HG03139 (cell line): Measurements from ENCODE around the gene ZYX.
"Not testable (repeated sequence)": the region's sequence is repeated elsewhere in the genome, so short reads cannot be mapped to it uniquely, and the experiment has no call there.

Experiments
- ATAC-seq: cut with Tn5 transposase; IDR thresholded peaks from one replicate; pipeline ENCODE4 v1.9.1; 2021; ENCODE audit not compliant: unreplicated experiment

The ZYX gene

DNA sequence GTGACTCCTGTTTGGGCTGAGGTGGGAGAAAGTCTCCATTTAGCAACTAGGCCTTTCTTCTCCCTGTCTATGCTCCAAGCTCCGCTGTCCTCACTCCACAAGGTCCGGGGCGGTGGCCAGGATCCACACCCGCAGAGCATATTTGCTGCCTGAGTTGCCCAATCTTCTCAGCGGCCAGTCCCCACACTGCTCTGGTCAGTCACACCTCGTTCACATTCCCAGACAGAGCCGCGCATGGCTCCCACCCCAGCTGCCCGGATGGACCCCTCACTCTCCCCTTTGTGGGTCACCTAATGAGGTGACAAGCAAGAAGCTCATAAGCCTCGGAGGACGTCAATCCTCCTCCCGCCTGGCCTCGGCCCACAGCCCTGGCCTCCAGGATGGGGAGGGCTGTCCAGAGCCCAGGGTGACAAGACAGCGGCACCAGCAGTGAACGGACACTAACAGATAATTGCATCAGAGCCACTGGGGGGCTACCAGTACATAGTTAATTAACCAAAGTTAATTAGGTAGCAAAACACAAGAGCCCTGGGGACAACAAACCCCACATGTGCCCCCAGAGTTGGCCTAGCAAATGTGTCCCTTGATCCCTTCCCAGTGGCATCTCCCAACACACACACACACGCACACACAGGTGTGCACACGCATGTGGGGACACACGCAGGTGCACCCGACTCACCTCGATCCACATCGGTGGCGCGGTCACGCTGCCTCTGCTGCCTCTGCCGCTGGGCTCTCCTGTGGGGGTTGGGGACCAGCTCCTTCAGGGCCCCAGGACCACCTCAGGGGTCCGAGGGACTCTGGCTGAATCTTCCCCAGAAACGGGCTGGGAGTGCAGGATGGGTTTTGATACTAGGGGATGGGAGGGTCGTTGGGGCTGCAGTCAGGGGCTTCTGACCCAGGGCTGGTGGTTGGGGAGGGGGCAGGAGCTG, 15.7 kb downstream of the ZYX start:
- ATAC-seq = no peak

DNA sequence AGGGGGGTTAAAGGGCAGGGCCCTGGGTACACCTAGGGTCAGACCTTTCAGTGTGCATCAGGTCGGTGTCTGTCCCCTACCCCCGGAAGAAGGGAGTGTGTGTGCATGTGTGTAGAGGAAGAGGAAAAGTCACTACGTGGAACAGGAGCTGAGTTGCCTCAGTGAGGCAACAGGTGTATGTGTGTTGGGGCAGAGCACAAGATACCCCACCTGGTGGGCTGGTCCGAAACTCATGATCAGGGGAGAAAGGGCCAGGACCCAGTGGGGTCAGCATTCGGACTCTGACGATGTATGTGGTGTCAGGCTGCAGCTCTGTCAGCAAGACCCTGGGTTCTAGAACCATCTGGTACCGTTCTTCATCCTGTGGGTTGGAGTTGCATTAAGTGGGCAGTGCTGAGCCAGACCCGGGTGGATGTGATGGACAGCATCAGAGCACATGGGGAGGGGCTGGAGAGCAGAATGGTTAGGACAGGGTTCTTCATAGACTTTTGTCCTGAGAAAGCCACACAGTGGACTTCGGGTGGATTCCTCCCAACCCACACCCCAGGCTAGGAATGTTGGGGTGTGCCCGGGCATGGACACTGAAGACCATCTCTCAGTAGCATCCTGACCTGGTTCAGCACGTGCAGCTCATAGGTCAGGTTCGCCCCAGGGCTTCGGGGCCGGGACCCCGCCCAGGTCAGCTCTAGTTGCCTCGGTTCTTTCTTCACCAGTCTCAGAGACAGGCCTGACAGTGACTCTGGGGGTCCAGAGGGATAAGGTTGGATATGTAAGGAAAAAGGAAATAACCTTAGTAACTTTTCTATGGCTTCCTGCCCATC, 16.8 kb downstream of the ZYX start:
- no peak for ATAC-seq

DNA sequence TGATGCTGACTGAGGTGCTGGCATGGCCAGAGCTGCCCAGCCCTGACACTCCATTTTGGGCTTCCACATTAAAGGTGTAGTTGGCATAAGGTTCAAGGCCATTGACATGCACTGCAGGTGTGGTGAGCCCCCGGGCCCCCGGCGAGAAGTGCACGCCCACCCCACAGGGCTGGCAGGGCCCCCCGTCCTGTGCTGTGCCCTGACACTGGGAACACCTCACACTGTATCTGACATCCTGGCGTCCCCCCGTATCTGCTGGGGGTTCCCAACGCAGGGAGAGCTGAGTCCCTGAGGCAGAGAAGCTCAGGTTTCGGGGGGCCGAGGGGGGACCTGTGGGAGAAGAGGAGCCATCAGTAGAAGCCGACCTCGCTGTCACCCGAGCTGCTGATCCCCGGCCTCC, 17.5 kb downstream of the ZYX start:
- no peak for ATAC-seq

DNA sequence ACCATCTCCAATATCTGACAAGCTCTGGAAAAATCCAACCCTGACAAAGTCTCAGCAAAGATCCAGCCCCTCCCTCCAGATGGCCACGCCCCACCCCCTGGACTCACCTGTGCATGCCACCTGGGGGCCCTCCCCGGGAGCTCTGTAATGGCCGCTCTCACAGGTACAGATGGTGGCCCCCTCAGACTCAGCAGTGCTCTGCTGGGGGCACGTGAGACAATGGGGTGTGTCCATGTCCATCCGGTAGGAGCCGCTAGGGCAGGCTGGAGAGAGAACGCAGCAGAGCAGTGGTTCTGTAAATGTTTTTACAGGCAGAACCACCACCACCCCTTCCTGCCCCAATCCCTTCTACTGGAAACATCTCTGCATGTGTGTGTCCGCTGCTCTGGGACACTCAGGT, 18.0 kb downstream of the ZYX start:
- no peak for ATAC-seq

DNA sequence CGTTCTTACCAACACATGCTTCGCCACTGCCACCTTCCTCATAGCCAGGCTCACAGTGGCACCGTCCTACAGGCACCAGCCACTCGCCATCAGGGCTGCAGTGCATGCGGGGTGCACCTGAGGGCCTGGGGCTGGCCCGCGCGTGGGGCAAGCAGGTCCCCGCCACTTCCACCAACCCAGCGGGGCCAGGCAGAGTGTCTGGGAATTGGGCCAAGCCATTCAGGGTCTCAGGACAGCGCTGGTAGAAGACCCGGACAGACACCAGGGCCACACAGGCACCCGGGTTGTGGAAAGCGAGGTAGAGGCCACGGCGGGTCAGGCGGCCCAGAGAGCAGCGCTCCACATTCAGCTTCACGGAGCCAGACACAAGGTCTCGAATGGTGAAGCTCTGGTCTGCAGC, 18.5 kb downstream of the ZYX start:
- ATAC-seq = no peak

DNA sequence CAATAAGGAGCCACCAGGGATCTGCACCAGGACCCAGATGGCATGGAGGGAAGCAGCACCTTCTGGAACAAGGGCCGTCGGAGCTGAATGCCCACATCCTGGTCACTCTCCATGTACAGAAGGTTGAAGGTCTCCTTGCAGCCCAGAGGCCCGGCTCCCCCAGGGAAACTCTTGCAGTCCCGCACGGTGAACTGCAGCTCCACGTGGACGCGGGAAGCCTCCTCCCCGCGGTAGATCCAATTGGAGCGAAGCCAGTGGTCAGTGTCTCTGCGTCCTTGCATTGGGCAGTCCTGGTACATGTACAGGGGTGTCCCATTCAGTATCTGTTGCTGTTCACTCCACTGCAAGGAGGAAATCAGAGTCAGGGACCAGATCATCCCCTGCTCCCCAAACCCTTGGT, 20.1 kb downstream of the ZYX start:
- no peak for ATAC-seq

DNA sequence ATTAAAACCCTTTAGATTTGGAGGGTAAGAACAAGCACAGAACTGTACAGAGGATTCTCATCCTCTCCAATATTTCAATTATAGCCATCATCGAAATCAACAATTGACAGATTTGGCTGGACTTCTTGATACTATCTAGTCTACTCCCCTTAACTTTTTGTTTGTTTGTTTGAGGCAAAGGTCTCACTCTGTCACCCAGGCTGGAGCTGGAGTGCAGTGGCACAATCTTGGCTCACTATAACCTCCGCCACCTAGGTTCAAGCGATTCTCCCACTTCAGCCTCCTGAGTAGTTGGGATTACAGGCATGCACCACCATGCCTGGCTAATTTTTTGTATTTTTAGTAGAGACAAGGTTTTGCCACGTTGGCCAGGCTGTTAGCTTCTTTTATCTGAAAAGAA, 21.1 kb downstream of the ZYX start:
- not testable (repeated sequence) for ATAC-seq

DNA sequence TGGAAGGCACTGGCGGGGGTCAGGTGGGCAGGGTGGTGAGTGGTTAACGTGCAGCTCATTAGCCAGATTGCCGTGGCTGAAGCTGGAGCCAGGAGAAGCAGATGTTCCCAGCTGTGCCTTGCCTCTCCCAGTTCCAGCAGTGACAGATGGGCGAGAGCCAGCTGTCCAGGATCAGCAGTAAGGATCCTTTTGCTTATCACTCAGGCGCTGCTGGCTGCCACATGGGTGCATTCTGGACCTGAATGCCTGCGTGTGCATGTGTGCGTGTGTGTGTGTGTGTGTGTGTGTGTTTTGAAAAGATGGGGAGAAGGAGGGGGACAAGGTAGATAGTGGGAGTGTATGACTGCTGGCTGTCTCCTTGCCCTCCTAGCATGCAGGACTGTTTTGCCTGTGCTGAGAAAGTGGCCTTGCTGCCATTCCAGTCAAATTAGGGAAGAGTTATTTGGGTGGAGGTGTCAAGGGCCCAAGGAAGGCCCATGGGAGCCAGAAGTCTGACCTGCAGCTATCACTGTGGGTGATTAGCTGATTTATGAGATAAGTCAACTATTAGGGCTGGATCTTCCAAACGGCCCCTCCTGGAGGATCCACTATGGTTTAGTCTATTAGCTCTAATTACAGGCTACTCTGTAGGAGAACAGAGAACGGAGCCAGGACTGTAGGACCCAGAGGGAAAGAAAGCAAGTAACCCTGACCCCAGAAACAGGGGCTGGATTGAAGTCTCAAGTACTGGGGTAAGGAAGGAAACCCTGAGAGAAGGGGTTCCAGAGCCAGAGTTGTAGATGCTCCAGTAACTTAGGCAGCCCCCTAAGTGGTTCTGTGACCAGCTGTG, 24.2 kb downstream of the ZYX start:
- ATAC-seq = no peak

DNA sequence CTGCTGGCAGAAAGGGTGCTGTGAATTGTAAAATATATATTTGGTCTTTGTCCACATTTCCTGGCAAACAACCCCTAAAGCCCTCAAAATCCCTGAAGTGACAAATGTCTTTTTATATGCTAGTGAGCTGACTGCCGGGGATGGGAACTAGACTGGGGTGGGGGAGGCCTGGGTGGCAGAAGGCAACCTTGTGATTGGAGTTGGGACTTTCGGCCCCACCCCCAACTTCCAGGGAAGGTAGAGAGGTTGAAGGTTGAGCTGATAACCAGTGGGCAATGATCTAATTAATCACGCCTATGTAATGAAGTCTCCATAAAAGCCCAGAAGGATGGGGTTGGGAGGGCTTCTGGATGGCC, 24.8 kb downstream of the ZYX start:
- no peak for ATAC-seq

DNA sequence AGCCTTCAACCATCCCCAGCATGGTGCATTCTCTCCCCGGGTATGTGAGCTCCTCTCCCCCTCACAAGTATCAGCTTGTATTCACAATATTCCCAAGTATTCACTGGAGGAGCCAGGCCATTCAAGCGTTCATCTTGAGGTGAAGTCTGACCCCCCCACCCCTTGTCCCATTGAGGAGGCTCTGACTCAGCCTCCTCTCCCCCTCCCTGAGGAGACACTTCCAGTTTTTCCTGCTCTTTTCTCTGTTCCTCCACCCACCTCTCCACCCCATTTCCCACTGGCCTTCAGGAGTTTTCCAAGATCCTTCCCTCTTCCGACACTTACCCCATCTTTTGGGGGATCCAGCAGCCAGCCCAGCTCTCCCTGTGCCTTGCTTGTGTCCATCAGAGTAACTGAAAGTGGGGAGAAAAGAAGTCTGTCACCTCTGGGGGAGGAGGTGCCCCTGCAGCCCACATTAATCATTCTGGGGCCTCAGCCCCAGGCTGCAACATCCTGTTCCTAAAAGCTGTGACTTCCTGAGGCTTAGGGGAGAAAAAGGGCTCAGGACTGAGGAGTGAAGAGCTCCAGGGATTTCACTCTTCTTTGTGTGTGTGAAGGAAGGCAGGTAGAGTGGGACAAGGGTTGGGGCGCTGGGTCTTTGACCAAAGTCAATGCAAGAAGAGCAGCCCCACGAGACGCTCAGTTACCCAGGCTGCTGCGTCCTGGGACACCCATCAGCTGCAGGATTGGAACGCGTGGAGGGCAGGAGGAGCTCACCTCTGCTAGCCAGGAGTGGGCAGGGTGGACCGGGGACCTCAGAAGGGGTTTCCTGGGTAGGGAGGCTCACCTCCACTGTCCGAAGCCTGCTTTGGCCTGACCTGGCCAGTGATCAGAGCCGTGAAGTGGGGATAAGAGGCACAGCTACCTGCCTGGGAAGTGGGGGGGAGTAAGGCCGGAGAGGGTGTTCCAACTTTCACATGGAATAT, 26.4 kb downstream of the ZYX start:
- no peak for ATAC-seq

DNA sequence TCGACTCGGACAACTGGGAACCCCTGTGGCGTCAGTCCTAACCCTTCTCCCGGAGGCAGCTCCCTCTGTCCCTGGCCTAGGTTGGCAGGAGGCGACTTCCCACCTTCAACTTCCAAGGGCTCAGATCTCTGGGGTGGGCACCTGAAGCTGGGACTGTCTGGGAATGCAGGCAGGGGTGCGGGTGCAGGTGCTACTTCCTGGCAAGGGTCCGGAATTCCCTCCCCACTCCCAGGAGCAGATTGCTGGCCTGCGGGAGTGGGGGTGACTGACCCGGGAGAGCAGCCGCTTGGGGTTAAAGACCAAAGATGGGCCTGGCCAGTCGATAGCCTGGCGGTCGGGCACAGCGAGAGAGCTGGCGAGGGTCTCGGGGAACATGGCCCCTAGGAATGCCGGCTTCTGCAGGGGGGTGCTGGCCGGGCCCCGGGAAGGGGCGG, 27.1 kb downstream of the ZYX start:
- ATAC-seq = no peak

DNA sequence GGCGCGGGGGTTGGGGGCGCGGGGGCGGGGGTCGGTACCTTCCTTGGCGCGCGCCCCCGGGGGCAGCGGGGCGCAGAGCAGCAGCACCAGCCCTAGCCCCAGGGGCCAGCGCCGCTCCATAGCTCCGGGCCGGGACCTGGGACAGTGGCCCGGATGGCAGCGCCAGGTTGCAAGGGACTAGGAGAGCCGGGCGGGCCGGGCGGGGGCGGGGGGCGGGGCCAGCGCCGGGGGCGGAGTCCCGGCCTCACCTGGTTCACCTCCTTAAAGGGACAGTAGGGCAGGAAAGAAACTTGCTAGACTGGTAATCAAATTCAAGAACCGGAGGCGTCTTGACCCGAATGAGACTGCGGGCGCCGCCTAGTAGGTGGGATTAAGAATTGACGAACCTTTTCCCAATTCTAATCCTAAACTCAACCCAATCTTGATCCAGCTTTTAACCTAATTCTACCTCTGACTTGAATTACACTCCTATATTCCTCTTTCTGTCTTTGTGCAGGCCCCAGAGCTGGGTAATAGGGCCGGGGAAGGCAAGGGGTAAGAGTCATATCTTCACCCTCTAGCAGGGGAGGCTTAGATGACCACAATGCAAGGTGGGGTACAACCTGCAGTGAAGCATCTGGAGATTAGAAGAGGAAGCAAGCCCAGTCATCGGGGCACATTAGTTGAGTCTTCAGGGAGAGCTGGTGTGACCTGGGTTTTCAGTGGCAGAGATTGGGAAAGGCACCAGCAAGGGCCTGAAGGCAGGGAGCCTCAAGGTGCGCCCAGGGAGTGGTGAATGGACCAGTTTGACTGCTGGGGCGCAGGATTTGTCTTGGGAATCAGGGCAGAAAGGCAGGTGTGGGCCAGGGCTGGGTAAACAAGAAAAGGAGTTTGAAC, 27.8 kb downstream of the ZYX start, which contains the start of gene EPHA1:
TSS of gene EPHA1 (minus strand) at position 171 of the 876 bp plus-strand sequence. CDS start at position 120, 51 bp downstream.
- peak; percentile 49 for ATAC-seq

DNA sequence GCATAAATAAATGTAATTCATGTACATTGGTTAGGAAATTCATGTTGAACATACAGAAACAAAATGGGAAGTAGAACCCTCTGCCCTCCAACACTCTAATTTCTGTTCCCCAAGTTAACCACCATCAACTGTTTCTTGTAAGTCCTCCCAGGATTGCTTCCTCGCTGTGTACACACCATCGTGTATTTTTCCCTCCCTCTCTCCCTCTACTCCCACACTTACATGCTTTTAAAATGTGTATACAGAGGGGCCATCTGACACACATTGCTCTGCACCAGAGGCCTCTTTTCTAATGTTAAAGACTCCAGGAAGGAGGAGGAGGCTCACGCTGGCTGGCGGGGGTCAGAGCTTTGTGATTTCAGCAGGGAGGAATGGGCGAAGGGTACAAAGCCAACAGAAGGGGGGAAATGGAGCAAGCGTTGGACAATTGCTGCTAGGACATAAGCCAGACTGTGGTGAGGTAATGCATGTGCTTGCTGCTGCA, 29.4 kb downstream of the ZYX start:
- ATAC-seq = no peak

DNA sequence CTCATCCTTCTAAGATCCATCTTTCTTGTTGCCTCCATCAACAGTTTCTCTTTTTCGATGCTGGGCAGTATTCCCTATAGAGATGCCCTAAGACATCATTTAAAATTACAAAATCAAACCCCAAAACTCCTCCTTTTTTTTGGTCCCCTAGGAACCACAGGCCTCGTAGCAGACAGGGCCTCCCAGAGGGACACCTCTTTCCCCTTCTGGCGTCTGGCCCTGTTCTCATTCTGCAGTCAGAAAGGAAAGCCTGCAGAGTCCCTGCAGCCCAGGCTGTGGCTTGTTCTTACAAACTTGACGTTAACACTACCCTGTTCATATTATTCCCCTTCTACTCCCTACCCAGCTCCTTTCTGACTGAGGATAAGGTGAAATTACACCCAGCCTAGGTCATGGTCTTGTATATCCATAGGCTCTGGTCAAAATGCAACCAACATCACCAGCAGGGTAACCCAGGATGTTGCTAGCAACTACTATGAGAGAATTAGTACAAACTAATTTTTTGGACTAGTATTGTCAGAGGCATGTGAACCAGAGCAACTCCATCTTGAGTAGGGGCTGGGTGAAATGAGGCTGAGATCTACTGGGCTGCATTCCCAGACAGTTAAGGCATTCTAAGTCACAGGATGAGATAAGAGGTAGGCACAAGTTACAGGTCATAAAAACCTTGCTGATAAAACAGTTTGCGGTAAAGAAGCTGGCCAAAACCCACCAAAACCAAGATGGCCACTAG, 31.0 kb downstream of the ZYX start:
- ATAC-seq = no peak

DNA sequence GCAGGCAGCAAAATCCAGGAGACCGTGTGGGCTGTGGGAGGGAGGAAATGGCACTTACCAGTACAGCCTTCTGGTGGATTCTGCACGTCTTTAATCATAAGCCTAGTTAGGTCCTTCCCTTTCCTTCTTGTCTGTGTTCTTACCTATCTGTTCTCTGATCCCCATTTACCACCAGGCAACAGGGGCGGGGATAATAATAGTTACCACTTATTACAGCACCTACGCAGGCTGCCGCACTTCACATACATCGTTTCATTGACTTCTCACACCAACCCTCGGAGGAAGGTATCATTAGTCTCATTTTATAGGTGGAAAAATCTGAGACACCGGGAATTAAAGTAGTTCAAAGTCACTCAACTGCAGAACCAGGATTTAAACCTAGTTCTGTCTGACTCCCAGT, 32.0 kb downstream of the ZYX start:
- no peak for ATAC-seq

DNA sequence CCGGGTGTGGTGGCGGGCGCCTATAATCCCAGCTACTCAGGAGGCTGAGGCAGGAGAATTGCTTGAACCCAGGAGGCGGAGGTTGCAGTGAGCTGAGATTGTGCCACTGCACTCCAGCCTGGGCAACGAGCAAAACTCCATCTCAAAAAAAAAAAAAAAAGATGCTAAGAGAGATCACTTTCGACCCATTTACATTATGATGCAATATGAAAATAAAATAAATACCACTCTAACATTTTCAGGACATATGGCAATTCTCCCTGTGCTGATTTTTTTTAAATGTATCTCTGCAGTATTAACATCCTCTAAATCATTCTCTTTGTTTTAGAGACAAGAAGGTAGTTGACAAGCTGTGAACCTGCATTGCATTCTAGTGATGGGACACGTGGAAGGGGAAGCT, 34.1 kb downstream of the ZYX start:
- ATAC-seq = not testable (repeated sequence)

DNA sequence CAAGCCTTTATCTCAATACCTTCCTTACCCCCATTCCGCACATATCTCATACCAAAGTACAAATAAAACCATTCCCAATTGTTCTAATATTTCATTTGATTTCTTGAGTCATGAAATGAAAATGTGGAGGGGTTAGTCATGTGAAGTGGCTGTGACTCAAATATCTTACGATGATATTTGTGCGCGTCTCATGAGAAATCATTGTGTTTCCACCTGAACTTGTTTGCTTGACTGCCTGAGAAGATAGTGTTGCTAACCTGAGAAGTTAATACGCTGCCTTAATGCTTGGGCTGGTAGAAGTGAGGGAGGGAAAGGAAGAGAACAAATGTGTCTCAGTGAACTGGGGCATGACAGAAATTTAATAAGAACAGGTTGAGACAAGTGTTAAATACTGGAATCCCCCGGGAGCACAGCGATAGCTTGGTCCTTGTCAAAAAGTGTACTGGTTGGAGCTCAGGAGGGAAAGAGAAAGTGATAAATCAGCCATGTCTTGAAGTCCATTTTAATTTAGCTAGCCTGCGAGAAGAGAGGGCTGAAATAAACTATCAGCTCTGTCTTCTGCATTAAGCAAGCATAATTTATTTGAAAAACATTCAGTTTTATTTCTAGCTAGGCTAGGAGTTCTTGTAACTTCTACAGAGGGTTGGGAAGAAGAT, 34.7 kb downstream of the ZYX start:
- no peak for ATAC-seq
